Epithelial cell of esophagus (primary cell): ENCODE data around the gene GJC2.
A peak's percentile ranks its signal among the peaks of the same experiment; 100 is the strongest.

Source experiments
- DNase-seq: peaks from one replicate; pipeline ENCODE4 v3.0.0; 2010; ENCODE audit warnings: low read depth
- H3K4me3 ChIP-seq: 2 replicates; pipeline ENCODE4 v1.5.1; 2011; ENCODE audit warnings: mild to moderate bottlenecking, low read length, control low read depth
- CTCF ChIP-seq: IDR thresholded peaks from 2 replicates; pipeline ENCODE4 v1.5.1; 2011; ENCODE audit warnings: low read depth, mild to moderate bottlenecking, low read length, control low read depth, inconsistent platforms; ENCODE audit not compliant: insufficient read depth; ENCODE audit errors: missing control alignments

The GJC2 gene

GRCh38 chr1:228158151-228159007, 8.6 kb downstream of the GJC2 start:
- no peak overlapping the region for H3K4me3 ChIP-seq
- TF ChIP-seq CTCF: no peak
- DNase-seq: no peak

GRCh38 chr1:228159008-228159665, 9.4 kb downstream of the GJC2 start:
- no peak for DNase-seq
- no peak overlapping the region for H3K4me3 ChIP-seq
- TF ChIP-seq CTCF: no peak

GRCh38 chr1:228160201-228160761, 10.6 kb downstream of the GJC2 start:
- H3K4me3 ChIP-seq: no peak overlapping the region
- DNase-seq: no peak
- TF ChIP-seq CTCF: no peak

- H3K4me3 ChIP-seq: no peak overlapping the region
- no peak for TF ChIP-seq CTCF
- peak; percentile 69 for DNase-seq
Measured at GRCh38 chr1:228161362-228161761, 11.6 kb downstream of the GJC2 start.

- DNase-seq: no peak
- no peak for TF ChIP-seq CTCF
- no peak overlapping the region for H3K4me3 ChIP-seq
Measured at GRCh38 chr1:228161866-228162265, 12.1 kb downstream of the GJC2 start.

GRCh38 chr1:228162286-228163006, 12.7 kb downstream of the GJC2 start:
- H3K4me3 ChIP-seq: no peak overlapping the region
- peak; percentile 51 for DNase-seq
- TF ChIP-seq CTCF: peak; percentile 2
